OCI-LY7 (cell line): ENCODE results near the gene OR6C3. TPM values are rescaled to one million over a fixed set of nuclear protein-coding genes. Genes with fewer than 3 reads are reported as not detected.

Experiments
- BruUV-seq: library from RNA; stranded (reverse); fragments of 400-500 nt; replicated peaks from 2 replicates; lab custom pipeline; 2021; lab: Mats Ljungman, UMichigan
- CTCF ChIA-PET: fragments of 300-600 bp; sonication (Branson Sonifier 250); formaldehyde crosslinking; loops from one replicate; lab custom pipeline; 2022; ENCODE audit warnings: antibody characterized with exemption; ENCODE audit not compliant: unreplicated experiment; lab: Charles Lee
- POLR2A ChIA-PET: fragments of 300-600 bp; sonication (Branson Sonifier 250); formaldehyde crosslinking; loops from one replicate; lab custom pipeline; 2022; ENCODE audit warnings: antibody characterized with exemption; lab: Charles Lee
- DNase-seq: peaks from one replicate; pipeline ENCODE4 v3.0.0-alpha.2; 2015; ENCODE audit warnings: low spot score
- H2AFZ ChIP-seq: fragments of 200-600 bp; sonication (generic), shearing (Covaris generic); 2 replicates; pipeline ENCODE4 v1.6.1; 2014; ENCODE audit warnings: mild to moderate bottlenecking, antibody characterized with exemption, low read length, moderate library complexity
- H3K27ac ChIP-seq: fragments of 200-600 bp; sonication (generic); 2 replicates; pipeline ENCODE4 v1.5.1; 2014; ENCODE audit warnings: mixed run types, low read depth, mild to moderate bottlenecking, moderate library complexity, low read length, inconsistent platforms; ENCODE audit not compliant: poor library complexity, severe bottlenecking
- H3K36me3 ChIP-seq: fragments of 200-600 bp; sonication (generic); 2 replicates; pipeline ENCODE4 v1.6.1; 2014; ENCODE audit warnings: mild to moderate bottlenecking, antibody characterized with exemption, low read length, moderate library complexity, mixed read lengths; ENCODE audit not compliant: insufficient read depth
- H3K4me1 ChIP-seq: fragments of 200-600 bp; sonication (generic); 2 replicates; pipeline ENCODE4 v1.5.1; 2014; ENCODE audit warnings: mild to moderate bottlenecking, low read length; ENCODE audit not compliant: insufficient read depth, poor library complexity, severe bottlenecking
- H3K4me2 ChIP-seq: fragments of 200-600 bp; sonication (generic); 2 replicates; pipeline ENCODE4 v1.6.1; 2014; ENCODE audit warnings: mild to moderate bottlenecking, low read length
- H3K4me3 ChIP-seq: fragments of 200-600 bp; sonication (generic); 2 replicates; pipeline ENCODE4 v1.5.1; 2014; ENCODE audit warnings: mild to moderate bottlenecking, low read depth, low read length; ENCODE audit not compliant: poor library complexity, severe bottlenecking
- H3K79me2 ChIP-seq: fragments of 200-600 bp; sonication (generic); 2 replicates; pipeline ENCODE4 v1.6.1; 2016; ENCODE audit warnings: low read depth, mild to moderate bottlenecking, low read length, moderate library complexity, mixed read lengths; ENCODE audit not compliant: insufficient read depth
- H3K9me2 ChIP-seq: fragments of 200-600 bp; sonication (generic); 2 replicates; pipeline ENCODE4 v1.6.1; 2016; ENCODE audit warnings: mild to moderate bottlenecking, low read length, mixed read lengths; ENCODE audit not compliant: insufficient read depth
- H3K9me3 ChIP-seq: fragments of 200-600 bp; sonication (generic); 2 replicates; pipeline ENCODE4 v1.6.1; 2014; ENCODE audit warnings: mild to moderate bottlenecking, mixed run types, low read length, mixed read lengths
- H4K20me1 ChIP-seq: fragments of 200-600 bp; sonication (generic); 2 replicates; pipeline ENCODE4 v1.6.1; 2014; ENCODE audit warnings: mild to moderate bottlenecking, antibody characterized with exemption, low read length, moderate library complexity, mixed read lengths; ENCODE audit not compliant: insufficient read depth
- EZH2phosphoT487 ChIP-seq: fragments of 200-600 bp; sonication (generic); IDR thresholded peaks from 2 replicates; pipeline ENCODE4 v1.6.1; 2018; ENCODE audit warnings: low read depth, borderline replicate concordance, mild to moderate bottlenecking, mixed run types, antibody characterized with exemption, low read length, moderate library complexity, mixed read lengths
- intact Hi-C: fragments of 100-400 bp; cut with micrococcal nuclease; formaldehyde crosslinking; loops from one replicate; pipeline ENCODE4 v1.10.0; 2022; ENCODE audit not compliant: unreplicated experiment
- total RNA-seq, 2 experiments: library from RNA; depleted of rRNA in 1 of 2; stranded (reverse); fragments of >200 nt in 1 of 2; shearing (Covaris generic) in 1 of 2; gene quantifications; 2 replicates each; pipeline ENCODE4 v1.2.3, GENCODE V29; 2014 to 2022
- TF ChIP-seq, protein P1 (sequence below): fragments of 200-600 bp; sonication (generic); conservative IDR thresholded peaks from 2 replicates; pipeline ENCODE4 v1.5.1; 2014; ENCODE audit warnings: mild to moderate bottlenecking, antibody characterized with exemption, low read length, moderate library complexity, mixed read lengths

Gene OR6C3
- total RNA-seq, 2 experiments from 2014 or later: not detected

DNA sequence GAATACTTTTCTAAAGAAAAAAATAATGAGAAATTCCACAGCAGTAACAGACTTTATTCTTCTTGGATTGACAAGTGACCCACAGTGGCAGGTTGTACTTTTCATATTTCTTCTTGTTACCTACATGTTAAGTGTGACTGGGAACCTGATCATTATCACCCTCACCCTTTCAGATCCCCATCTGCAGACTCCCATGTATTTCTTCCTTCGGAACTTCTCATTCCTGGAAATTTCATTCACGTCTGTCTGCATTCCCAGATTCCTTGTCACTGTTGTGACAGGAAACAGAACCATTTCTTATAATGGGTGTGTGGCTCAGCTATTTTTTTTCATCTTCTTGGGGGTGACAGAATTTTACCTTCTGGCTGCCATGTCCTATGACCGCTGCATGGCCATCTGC is 34.5 kb downstream of the OR6C3 start:
- TF ChIP-seq, protein P1, sequence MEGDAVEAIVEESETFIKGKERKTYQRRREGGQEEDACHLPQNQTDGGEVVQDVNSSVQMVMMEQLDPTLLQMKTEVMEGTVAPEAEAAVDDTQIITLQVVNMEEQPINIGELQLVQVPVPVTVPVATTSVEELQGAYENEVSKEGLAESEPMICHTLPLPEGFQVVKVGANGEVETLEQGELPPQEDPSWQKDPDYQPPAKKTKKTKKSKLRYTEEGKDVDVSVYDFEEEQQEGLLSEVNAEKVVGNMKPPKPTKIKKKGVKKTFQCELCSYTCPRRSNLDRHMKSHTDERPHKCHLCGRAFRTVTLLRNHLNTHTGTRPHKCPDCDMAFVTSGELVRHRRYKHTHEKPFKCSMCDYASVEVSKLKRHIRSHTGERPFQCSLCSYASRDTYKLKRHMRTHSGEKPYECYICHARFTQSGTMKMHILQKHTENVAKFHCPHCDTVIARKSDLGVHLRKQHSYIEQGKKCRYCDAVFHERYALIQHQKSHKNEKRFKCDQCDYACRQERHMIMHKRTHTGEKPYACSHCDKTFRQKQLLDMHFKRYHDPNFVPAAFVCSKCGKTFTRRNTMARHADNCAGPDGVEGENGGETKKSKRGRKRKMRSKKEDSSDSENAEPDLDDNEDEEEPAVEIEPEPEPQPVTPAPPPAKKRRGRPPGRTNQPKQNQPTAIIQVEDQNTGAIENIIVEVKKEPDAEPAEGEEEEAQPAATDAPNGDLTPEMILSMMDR: no peak
- no peak for TF ChIP-seq EZH2phosphoT487
- BruUV-seq: no TSS peak
- H3K79me2 ChIP-seq: no peaks in the 10 kb centered on the region
- H3K4me1 ChIP-seq: no peaks in the 10 kb centered on the region
- no peak overlapping the region for H2AFZ ChIP-seq
- intact Hi-C loops: no loop called here
- CTCF ChIA-PET: no interaction called here
- no peak overlapping the region for H3K4me3 ChIP-seq
- no peaks in the 10 kb centered on the region for H3K36me3 ChIP-seq
- no peak overlapping the region for H3K27ac ChIP-seq
- DNase-seq: no peak
- no peak overlapping the region for H3K4me2 ChIP-seq
- H3K9me3 ChIP-seq: no peaks in the 10 kb centered on the region
- H4K20me1 ChIP-seq: no peaks in the 10 kb centered on the region
- H3K9me2 ChIP-seq: no peaks in the 10 kb centered on the region
- POLR2A ChIA-PET: no interaction called here

DNA sequence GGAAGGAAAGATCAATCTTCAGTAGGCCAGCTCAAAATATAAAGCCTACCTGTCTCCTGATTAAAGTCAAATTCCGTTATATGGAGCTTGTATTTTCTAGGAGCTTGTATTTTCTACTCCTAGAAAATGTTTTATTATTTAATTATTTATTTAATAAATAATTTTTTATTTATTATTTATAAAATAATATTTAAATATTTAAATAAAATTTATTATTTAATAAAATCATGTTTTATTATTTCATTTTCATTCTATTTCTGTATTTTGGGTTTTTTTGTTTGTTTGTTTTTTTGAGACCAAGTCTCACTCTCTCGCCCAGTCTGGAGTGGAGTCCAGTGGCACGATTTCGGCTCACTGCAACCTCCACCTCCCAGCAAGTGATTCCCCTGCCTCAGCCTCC is 42.0 kb downstream of the OR6C3 start:
- H2AFZ ChIP-seq: no peak overlapping the region
- POLR2A ChIA-PET: interaction anchor here (0.7 kb wide), 1 partner anchor 9 kb away, joined by 3 read pairs; no protein-coding TSS in a partner anchor
- H3K36me3 ChIP-seq: no peaks in the 10 kb centered on the region
- no peak overlapping the region for H3K4me3 ChIP-seq
- H3K4me2 ChIP-seq: no peak overlapping the region
- CTCF ChIA-PET: no interaction called here
- H4K20me1 ChIP-seq: no peaks in the 10 kb centered on the region
- TF ChIP-seq, protein P1: no peak
- no peak for TF ChIP-seq EZH2phosphoT487
- DNase-seq: no peak
- H3K9me2 ChIP-seq: no peaks in the 10 kb centered on the region
- H3K27ac ChIP-seq: no peak overlapping the region
- H3K4me1 ChIP-seq: no peaks in the 10 kb centered on the region
- BruUV-seq: no TSS peak
- H3K79me2 ChIP-seq: no peaks in the 10 kb centered on the region
- intact Hi-C loops: no loop called here
- H3K9me3 ChIP-seq: no peaks in the 10 kb centered on the region

Other genes with a start within 250 kb of the OR6C3 start
- gene OR9K2, start 204.3 kb upstream of the OR6C3 start, total RNA-seq (2014; rRNA removed; shearing (Covaris generic)): not detected in 2 replicates
- not detected in 2 replicates for gene OR9K2, start 204.3 kb upstream of the OR6C3 start, total RNA-seq (2022)
- gene OR10A7, start 109.7 kb upstream of the OR6C3 start, total RNA-seq (2014; rRNA removed; shearing (Covaris generic)): not detected in 2 replicates
- not detected in 2 replicates for gene OR10A7, start 109.7 kb upstream of the OR6C3 start, total RNA-seq (2022)
- not detected in 2 replicates for gene OR6C74, start 86.1 kb upstream of the OR6C3 start, total RNA-seq (2014; rRNA removed; shearing (Covaris generic))
- not detected in 2 replicates for gene OR6C74, start 86.1 kb upstream of the OR6C3 start, total RNA-seq (2022)
- gene OR6C6, start 34.2 kb upstream of the OR6C3 start, total RNA-seq (2014; rRNA removed; shearing (Covaris generic)): not detected in 2 replicates
- not detected in 2 replicates for gene OR6C6, start 34.2 kb upstream of the OR6C3 start, total RNA-seq (2022)
- not detected in 2 replicates for gene OR6C1, start 16.4 kb upstream of the OR6C3 start, total RNA-seq (2014; rRNA removed; shearing (Covaris generic))
- gene OR6C1, start 16.4 kb upstream of the OR6C3 start, total RNA-seq (2022): not detected in 2 replicates
- gene OR6C75, start 32.2 kb downstream of the OR6C3 start, total RNA-seq (2014; rRNA removed; shearing (Covaris generic)): not detected in 2 replicates
- not detected in 2 replicates for gene OR6C75, start 32.2 kb downstream of the OR6C3 start, total RNA-seq (2022)
- not detected in 2 replicates for gene OR6C65, start 69.8 kb downstream of the OR6C3 start, total RNA-seq (2014; rRNA removed; shearing (Covaris generic))
- gene OR6C65, start 69.8 kb downstream of the OR6C3 start, total RNA-seq (2022): not detected in 2 replicates
- not detected in 2 replicates for gene OR6C76, start 95.5 kb downstream of the OR6C3 start, total RNA-seq (2014; rRNA removed; shearing (Covaris generic))
- gene OR6C76, start 95.5 kb downstream of the OR6C3 start, total RNA-seq (2022): not detected in 2 replicates
- not detected in 2 replicates for gene OR6C2, start 113.3 kb downstream of the OR6C3 start, total RNA-seq (2014; rRNA removed; shearing (Covaris generic))
- gene OR6C2, start 113.3 kb downstream of the OR6C3 start, total RNA-seq (2022): not detected in 2 replicates
- gene OR6C70, start 139.4 kb downstream of the OR6C3 start, total RNA-seq (2014; rRNA removed; shearing (Covaris generic)): 0.90 TPM in 1 of 2 replicates, not detected in the other
- not detected in 2 replicates for gene OR6C70, start 139.4 kb downstream of the OR6C3 start, total RNA-seq (2022)
- gene OR6C68, start 161.6 kb downstream of the OR6C3 start, total RNA-seq (2014; rRNA removed; shearing (Covaris generic)): not detected in 2 replicates
- gene OR6C68, start 161.6 kb downstream of the OR6C3 start, total RNA-seq (2022): not detected in 2 replicates
- gene OR6C4, start 218.9 kb downstream of the OR6C3 start, total RNA-seq (2014; rRNA removed; shearing (Covaris generic)): not detected in 2 replicates
- gene OR6C4, start 218.9 kb downstream of the OR6C3 start, total RNA-seq (2022): not detected in 2 replicates
- gene OR2AP1, start 241.7 kb downstream of the OR6C3 start, total RNA-seq (2014; rRNA removed; shearing (Covaris generic)): not detected in 2 replicates
- not detected in 2 replicates for gene OR2AP1, start 241.7 kb downstream of the OR6C3 start, total RNA-seq (2022)